Keratinocyte (primary cell): ENCODE results near the gene TRIM65. TPM values are rescaled to one million over a fixed set of nuclear protein-coding genes. Genes with fewer than 3 reads are reported as not detected.

Experiments used
- DNase-seq: peaks from one replicate; pipeline ENCODE4 v3.0.0-alpha.2; 2011; ENCODE audit warnings: low read depth, missing footprints, low spot score
- FAIRE-seq: peaks from 2 replicates; lab custom pipeline; 2011; peaks lifted over from hg19 to GRCh38; lab: Jason Lieb, UNC
- H2AFZ ChIP-seq: 2 replicates; pipeline ENCODE4 v1.6.0; 2012; ENCODE audit warnings: low read length, control low read depth, inconsistent platforms; ENCODE audit not compliant: control insufficient read depth
- H3K27ac ChIP-seq: 2 replicates; pipeline ENCODE4 v1.5.1; 2011; ENCODE audit warnings: low read length; ENCODE audit not compliant: control insufficient read depth, insufficient read depth
- H3K27me3 ChIP-seq: 3 replicates; pipeline ENCODE4 v1.6.0; 2011; ENCODE audit warnings: low read length; ENCODE audit not compliant: control insufficient read depth, insufficient read depth; ENCODE audit errors: extremely low read depth
- H3K36me3 ChIP-seq, 2 experiments: 2 replicates in 1 of 2; 3 replicates in 1 of 2; pipeline ENCODE4 v1.5.1; 2011; ENCODE audit warnings: low read length in 2 of 2, mild to moderate bottlenecking in 1 of 2; ENCODE audit not compliant: control insufficient read depth in 2 of 2, insufficient read depth in 2 of 2; ENCODE audit errors: extremely low read depth in 1 of 2
- H3K4me1 ChIP-seq: 3 replicates; pipeline ENCODE4 v1.5.1; 2011; ENCODE audit warnings: low read length; ENCODE audit not compliant: control insufficient read depth, insufficient read depth; ENCODE audit errors: extremely low read depth
- H3K4me2 ChIP-seq: 3 replicates; pipeline ENCODE4 v1.6.0; 2011; ENCODE audit warnings: low read depth, low read length; ENCODE audit not compliant: control insufficient read depth, insufficient read depth; ENCODE audit errors: extremely low read depth
- H3K4me3 ChIP-seq, 3 experiments: fragments of 200-600 bp in 1 of 3; sonication (generic) in 1 of 3; 2 replicates in 2 of 3; 3 replicates in 1 of 3; pipeline ENCODE4 v1.5.1; 2011 to 2016; ENCODE audit warnings: low read length in 3 of 3, mild to moderate bottlenecking in 3 of 3, control low read depth in 2 of 3, inconsistent platforms in 1 of 3, low read depth in 1 of 3, mixed read lengths in 1 of 3, mixed run types in 1 of 3, moderate library complexity in 1 of 3; ENCODE audit not compliant: control insufficient read depth in 2 of 3, insufficient read depth in 2 of 3; ENCODE audit errors: extremely low read depth in 1 of 3
- H3K79me2 ChIP-seq: 2 replicates; pipeline ENCODE4 v1.6.0; 2012; ENCODE audit warnings: low read length; ENCODE audit not compliant: control insufficient read depth, insufficient read depth
- H3K9ac ChIP-seq: 3 replicates; pipeline ENCODE4 v1.6.0; 2011; ENCODE audit warnings: low read length; ENCODE audit not compliant: control insufficient read depth, insufficient read depth; ENCODE audit errors: extremely low read depth
- H3K9me1 ChIP-seq: 3 replicates; pipeline ENCODE4 v1.6.0; 2011; ENCODE audit warnings: low read length; ENCODE audit not compliant: control insufficient read depth, insufficient read depth; ENCODE audit errors: extremely low read depth
- H3K9me3 ChIP-seq: 2 replicates; pipeline ENCODE4 v1.5.1; 2012; ENCODE audit warnings: low read depth, low read length; ENCODE audit not compliant: control insufficient read depth
- H4K20me1 ChIP-seq: 3 replicates; pipeline ENCODE4 v1.6.0; 2011; ENCODE audit warnings: low read length; ENCODE audit not compliant: control insufficient read depth, insufficient read depth; ENCODE audit errors: extremely low read depth
- CTCF ChIP-seq, 3 experiments: IDR thresholded peaks in 1 of 3; conservative IDR thresholded peaks in 1 of 3; optimal IDR thresholded peaks in 1 of 3; 2 replicates in 2 of 3; 3 replicates in 1 of 3; pipeline versions ENCODE3 to v1.5.1; 2011; ENCODE audit warnings: low read length in 3 of 3, mild to moderate bottlenecking in 3 of 3, moderate library complexity in 2 of 3, control low read depth in 1 of 3, inconsistent platforms in 1 of 3; ENCODE audit not compliant: insufficient read depth in 2 of 3; ENCODE audit errors: extremely low read depth in 1 of 3
- EZH2 ChIP-seq: IDR thresholded peaks from one replicate; pipeline ENCODE4 v1.6.1; 2012; ENCODE audit warnings: inconsistent platforms, mild to moderate bottlenecking, low read length, moderate library complexity
- dilution Hi-C: fragments of 300-500 bp; cut with MboI; formaldehyde crosslinking; loops from one replicate; pipeline ENCODE4 v1.7.0; 2020; ENCODE audit warnings: low sequenced_read_pairs; ENCODE audit not compliant: extremely low pct_ligation_motif_present
- polyA plus RNA-seq, 5 experiments: library from polyadenylated mRNA; depleted of rRNA in 3 of 5; stranded (reverse) in 3 of 5; stranded (forward) in 1 of 5; unstranded in 1 of 5; fragments of >200 nt; gene quantifications; 1 replicate in 1 of 5; 2 replicates in 3 of 5; 3 replicates in 1 of 5; pipeline versions ENCODE4 v1.2.1 to v1.2.3, GENCODE V29; 2011 to 2012; ENCODE audit warnings: missing spikeins in 2 of 5, low read depth in 1 of 5, low replicate concordance in 1 of 5

TRIM65 gene
- polyA plus RNA-seq, 1 donor (not counting 4 experiments of a cell fraction or from before 2014, with no cell fraction given), result 7.8 TPM

GRCh38 chr17:75899353-75899752 lies 2.6 kb upstream of the TRIM65 start:
- Histone ChIP-seq H3K4me1 (peaks cover 12% of the 10 kb centered on the region), H3K4me2 (no peak overlapping the region), H4K20me1 (no peaks in the 10 kb centered on the region), H3K79me2 (peaks cover 11% of the 10 kb centered on the region), H3K36me3 (peaks cover 18 to 28% of the 10 kb centered on the region in 2 experiments), H3K9ac (no peak overlapping the region), H3K27ac (no peak overlapping the region), H3K27me3 (no peaks in the 10 kb centered on the region), H2AFZ (no peak overlapping the region), H3K4me3 (no peak overlapping the region), H3K9me1 (no peaks in the 10 kb centered on the region), H3K9me3 (no peaks in the 10 kb centered on the region)
- dilution Hi-C loops, result no loop called here
- DNase-seq, result no peak
- FAIRE-seq, result no peak
- TF ChIP-seq CTCF (optimal IDR thresholded peaks at IDR 0.05 in 1 of 3, IDR thresholded peaks at IDR 0.05 in 1 of 3, conservative IDR thresholded peaks at IDR 0.05 in 1 of 3; ENCODE audit: extremely low read depth in 1 of 3, insufficient read depth in 2 of 3, low read length in 3 of 3) (no peak), EZH2 (no peak)

GRCh38 chr17:75898791-75899190 lies 2.0 kb upstream of the TRIM65 start:
- H2AFZ ChIP-seq, result no peak overlapping the region
- DNase-seq, result no peak
- no peaks in the 10 kb centered on the region for H3K9me1 ChIP-seq
- H3K4me3 ChIP-seq, result no peak overlapping the region
- TF ChIP-seq EZH2 (no peak), CTCF (optimal IDR thresholded peaks at IDR 0.05 in 1 of 3, IDR thresholded peaks at IDR 0.05 in 1 of 3, conservative IDR thresholded peaks at IDR 0.05 in 1 of 3; ENCODE audit: extremely low read depth in 1 of 3, insufficient read depth in 2 of 3, low read length in 3 of 3) (no peak)
- peaks cover 18 to 28% of the 10 kb centered on the region in 2 experiments for H3K36me3 ChIP-seq
- H3K79me2 ChIP-seq, result peaks cover 6% of the 10 kb centered on the region
- H3K9ac ChIP-seq, result no peak overlapping the region
- peaks cover 9% of the 10 kb centered on the region for H3K4me1 ChIP-seq
- no peaks in the 10 kb centered on the region for H3K9me3 ChIP-seq
- no peaks in the 10 kb centered on the region for H4K20me1 ChIP-seq
- H3K27me3 ChIP-seq, result no peaks in the 10 kb centered on the region
- H3K4me2 ChIP-seq, result no peak overlapping the region
- dilution Hi-C loops, result no loop called here
- no peak for FAIRE-seq
- no peak overlapping the region for H3K27ac ChIP-seq
